C4-2B (cell line): ENCODE data around the gene SLIT3.

Source experiments
- CTCF ChIP-seq: fragments of 450-650 bp; conservative IDR thresholded peaks from 2 replicates; pipeline ENCODE4 v1.5.1; 2017; ENCODE audit warnings: mild to moderate bottlenecking
- ZFX ChIP-seq: fragments of 450-650 bp; IDR thresholded peaks from 2 replicates; pipeline ENCODE4 v1.6.1; 2017

DNA sequence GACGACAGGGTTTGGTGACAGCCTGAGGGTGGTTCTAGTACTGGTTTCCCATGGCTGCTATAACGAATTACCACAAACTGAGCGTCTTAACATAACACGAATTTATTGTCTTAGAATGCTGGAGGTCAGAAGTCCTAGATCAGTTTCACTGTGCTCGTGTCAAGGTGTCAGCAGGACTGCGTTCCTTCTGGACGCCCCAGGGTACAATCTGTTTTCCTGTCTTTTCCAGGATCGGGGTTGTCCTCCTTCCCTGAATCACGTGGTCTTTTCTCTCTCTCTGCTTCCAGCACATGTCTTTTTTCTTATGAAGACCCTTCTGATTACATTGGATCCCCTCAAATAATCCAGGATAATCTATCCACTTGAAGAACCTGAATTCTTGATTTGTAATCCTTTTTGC lies 430.0 kb downstream of the SLIT3 start:
- TF ChIP-seq CTCF (no peak), ZFX (no peak)
